Fibroblast of the aortic adventitia (primary cell): ENCODE data around the gene IRF7. TPM values are rescaled to one million over a fixed set of nuclear protein-coding genes. Genes with fewer than 3 reads are reported as not detected.

Source experiments
- DNase-seq: peaks from one replicate; pipeline ENCODE4 v3.0.0-alpha.2; 2010; ENCODE audit warnings: low read depth
- H3K4me3 ChIP-seq: 2 replicates; pipeline ENCODE4 v1.5.1; 2011; ENCODE audit warnings: low read depth, mild to moderate bottlenecking, control low read depth, low read length, moderate library complexity
- CTCF ChIP-seq: IDR thresholded peaks from 2 replicates; pipeline ENCODE4 v1.5.1; 2011; ENCODE audit warnings: mild to moderate bottlenecking, low read length, control low read depth, inconsistent platforms; ENCODE audit not compliant: insufficient read depth
- total RNA-seq: library from RNA; depleted of rRNA; stranded (reverse); fragments of >200 nt; gene quantifications from 2 replicates; pipeline ENCODE4 v1.2.3, GENCODE V29; 2012; ENCODE audit warnings: low replicate concordance

The IRF7 gene
- total RNA-seq, 1 donor: 6.8 TPM

- DNase-seq: peak; percentile 43
- H3K4me3 ChIP-seq: no peak overlapping the region
- TF ChIP-seq CTCF: no peak
Observed at GRCh38 chr11:606245-606644, 9.5 kb downstream of the IRF7 start.

- H3K4me3 ChIP-seq: no peak overlapping the region
- DNase-seq: no peak
- TF ChIP-seq CTCF: no peak
Observed at GRCh38 chr11:605286-606129, 10.2 kb downstream of the IRF7 start.

- no peak overlapping the region for H3K4me3 ChIP-seq
- TF ChIP-seq CTCF: no peak
- DNase-seq: no peak
Observed at GRCh38 chr11:603154-603553, 12.6 kb downstream of the IRF7 start.

- H3K4me3 ChIP-seq: no peak overlapping the region
- no peak for DNase-seq
- TF ChIP-seq CTCF: no peak
Observed at GRCh38 chr11:601573-602245, 14.0 kb downstream of the IRF7 start.

GRCh38 chr11:598005-598680 lies 17.6 kb downstream of the IRF7 start:
- no peak overlapping the region for H3K4me3 ChIP-seq
- DNase-seq: no peak
- TF ChIP-seq CTCF: no peak

GRCh38 chr11:597166-597725 lies 18.5 kb downstream of the IRF7 start:
- no peak for TF ChIP-seq CTCF
- DNase-seq: no peak

More at GRCh38 chr11:597166-597725, 18.5 kb downstream of the IRF7 start:
- no peak overlapping the region for H3K4me3 ChIP-seq
